ENCODE data around the gene DRAXIN.

DNA sequence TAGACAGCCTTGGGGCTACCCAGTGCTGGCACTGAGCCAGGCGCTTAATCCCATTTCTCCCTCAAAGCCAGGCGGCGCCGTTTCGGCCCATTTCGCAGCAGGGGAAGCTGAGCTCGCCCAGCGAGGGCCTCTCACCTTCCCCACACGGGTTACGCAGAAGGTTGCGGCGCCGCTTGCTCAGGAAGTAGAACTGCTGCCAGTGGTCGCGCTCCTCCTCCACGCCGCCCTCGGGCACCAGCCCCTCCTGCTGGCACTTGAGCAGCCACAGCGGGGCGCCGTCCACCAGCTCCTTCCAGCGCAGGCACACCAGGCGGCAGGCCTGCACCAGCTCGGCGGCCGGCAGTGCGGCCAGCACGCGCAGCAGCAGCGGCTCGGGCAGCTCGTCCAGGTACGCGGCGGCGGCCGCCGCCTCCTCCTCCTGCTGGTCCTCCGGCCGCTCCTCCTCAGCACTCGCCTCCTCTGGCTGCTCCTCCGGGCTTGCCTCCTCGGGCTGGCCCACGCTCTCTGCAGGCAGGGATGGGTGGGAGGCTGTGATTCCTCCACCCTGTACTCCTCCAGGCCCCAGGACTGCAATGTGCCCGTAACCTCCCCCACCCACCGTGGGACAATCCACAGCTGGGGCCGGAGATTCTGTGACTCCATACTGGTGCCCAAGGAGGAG lies 41.0 kb upstream of the DRAXIN start:
- TF ChIP-seq, protein P1, sequence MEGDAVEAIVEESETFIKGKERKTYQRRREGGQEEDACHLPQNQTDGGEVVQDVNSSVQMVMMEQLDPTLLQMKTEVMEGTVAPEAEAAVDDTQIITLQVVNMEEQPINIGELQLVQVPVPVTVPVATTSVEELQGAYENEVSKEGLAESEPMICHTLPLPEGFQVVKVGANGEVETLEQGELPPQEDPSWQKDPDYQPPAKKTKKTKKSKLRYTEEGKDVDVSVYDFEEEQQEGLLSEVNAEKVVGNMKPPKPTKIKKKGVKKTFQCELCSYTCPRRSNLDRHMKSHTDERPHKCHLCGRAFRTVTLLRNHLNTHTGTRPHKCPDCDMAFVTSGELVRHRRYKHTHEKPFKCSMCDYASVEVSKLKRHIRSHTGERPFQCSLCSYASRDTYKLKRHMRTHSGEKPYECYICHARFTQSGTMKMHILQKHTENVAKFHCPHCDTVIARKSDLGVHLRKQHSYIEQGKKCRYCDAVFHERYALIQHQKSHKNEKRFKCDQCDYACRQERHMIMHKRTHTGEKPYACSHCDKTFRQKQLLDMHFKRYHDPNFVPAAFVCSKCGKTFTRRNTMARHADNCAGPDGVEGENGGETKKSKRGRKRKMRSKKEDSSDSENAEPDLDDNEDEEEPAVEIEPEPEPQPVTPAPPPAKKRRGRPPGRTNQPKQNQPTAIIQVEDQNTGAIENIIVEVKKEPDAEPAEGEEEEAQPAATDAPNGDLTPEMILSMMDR (IDR thresholded peaks at IDR 0.05) = peak; percentile 46 to 79 (median 58)
- TF ChIP-seq POLR2A (IDR thresholded peaks at IDR 0.05) (no peak), POLR2AphosphoS5 (IDR thresholded peaks at IDR 0.05) (no peak), EP300 (IDR thresholded peaks at IDR 0.05; ENCODE audit: low read depth) (no peak)
